ENCODE results near the gene IGFLR1. TPM values are rescaled to one million over a fixed set of nuclear protein-coding genes. Genes with fewer than 3 reads are reported as not detected.

Gene IGFLR1
- polyA plus RNA-seq, 1 of the 3 experiments (the other 2 are of a cell fraction), result 5.6 TPM

GRCh38 chr19:35743640-35744429, 1.6 kb upstream of the IGFLR1 start:
- WGBS (ENCODE audit: low lambda C conversion rate), result 71% methylated on average over 18 of the region's 19 CpGs
- DNase-seq, result no peak
- Histone ChIP-seq H3K9me3 (no peaks in the 10 kb centered on the region), H3K4me1 (ENCODE audit: control insufficient read depth in 1 of 2, insufficient read depth in 2 of 2, low read depth in 1 of 2, low read length in 1 of 2) (peaks cover 4 to 25% of the 10 kb centered on the region in 2 experiments; a peak in 3 of 4 replicates), H3K4me2 (peak overlapping the region; percentile 77), H3K4me3 (ENCODE audit: low read depth in 2 of 2, low read length in 1 of 2) (peak overlapping the region; percentile 83 to 95), H3K9me2 (no peaks in the 10 kb centered on the region), H4K20me1 (ENCODE audit: insufficient read depth) (no peaks in the 10 kb centered on the region), H3K79me2 (ENCODE audit: insufficient read depth) (peaks cover 27% of the 10 kb centered on the region), H3K9ac (no peak overlapping the region), H3K27ac (ENCODE audit: low read depth in 2 of 2, low read length in 1 of 2) (no peak overlapping the region; a peak in 1 of 4 replicates), H3K27me3 (ENCODE audit: insufficient read depth) (no peaks in the 10 kb centered on the region), H3K36me3 (replicated peaks in 1 of 2; ENCODE audit: control insufficient read depth in 1 of 2, insufficient read depth in 2 of 2, low read length in 1 of 2) (peaks cover 6 to 12% of the 10 kb centered on the region in 2 experiments), H2AFZ (ENCODE audit: low read depth) (no peak overlapping the region), H3F3A (replicated peaks; ENCODE audit: insufficient read depth) (peaks cover 22% of the 10 kb centered on the region)
- POLR2A ChIA-PET, result interaction anchor here (1.2 kb wide), 1 partner anchor 13 kb away, joined by 5 read pairs; the partner anchor contains the start of gene HSPB6
- TF ChIP-seq ZBTB33 (IDR thresholded peaks at IDR 0.05; ENCODE audit: borderline replicate concordance, low read depth) (no peak), NFIC (IDR thresholded peaks at IDR 0.05; ENCODE audit: borderline replicate concordance) (no peak), PBX3 (IDR thresholded peaks at IDR 0.05) (no peak), MAX (IDR thresholded peaks at IDR 0.05; ENCODE audit: low read depth) (no peak), NRF1 (IDR thresholded peaks at IDR 0.05; ENCODE audit: low read depth, low read length) (no peak), GATA2 (CRISPR knock-in tag; IDR thresholded peaks at IDR 0.05) (no peak), EZH2phosphoT487 (IDR thresholded peaks at IDR 0.05; ENCODE audit: borderline replicate concordance, low read depth) (no peak)
- CTCF ChIA-PET, result interaction anchor here (0.7 to 2.4 kb wide), 5 partner anchors 8 to 76 kb away, joined by 3 to 11 read pairs (median 4); partner anchors contain the start of gene HSPB6

- Histone ChIP-seq H4K20me1 (ENCODE audit: insufficient read depth) (no peaks in the 10 kb centered on the region), H3K27ac (ENCODE audit: low read depth in 2 of 2, low read length in 1 of 2) (peak overlapping the region; percentile 63 to 90; a peak in 3 of 4 replicates), H3K4me1 (ENCODE audit: control insufficient read depth in 1 of 2, insufficient read depth in 2 of 2, low read depth in 1 of 2, low read length in 1 of 2) (peaks cover 4 to 20% of the 10 kb centered on the region in 2 experiments; a peak in 2 of 4 replicates), H3K27me3 (ENCODE audit: insufficient read depth) (no peaks in the 10 kb centered on the region), H3K9me2 (no peaks in the 10 kb centered on the region), H3K4me2 (peak overlapping the region; percentile 97), H3F3A (replicated peaks; ENCODE audit: insufficient read depth) (peaks cover 12% of the 10 kb centered on the region), H2AFZ (ENCODE audit: low read depth) (peak overlapping the region; percentile 95; the same call in 1 of the 2 replicates), H3K4me3 (ENCODE audit: low read depth in 2 of 2, low read length in 1 of 2) (peak overlapping the region; percentile 63 to 88), H3K9ac (peak overlapping the region; percentile 49; the same call in 1 of the 2 replicates), H3K36me3 (replicated peaks in 1 of 2; ENCODE audit: control insufficient read depth in 1 of 2, insufficient read depth in 2 of 2, low read length in 1 of 2) (peaks cover 6 to 29% of the 10 kb centered on the region in 2 experiments), H3K79me2 (ENCODE audit: insufficient read depth) (peaks cover 6% of the 10 kb centered on the region), H3K9me3 (no peaks in the 10 kb centered on the region)
- no peak for DNase-seq
- 19% methylated on average over 11 of the region's 12 CpGs for WGBS (ENCODE audit: low lambda C conversion rate)
- ChIA-PET POLR2A (interaction anchor here (1.2 to 2.0 kb wide), 7 partner anchors 11 to 93 kb away, joined by 3 to 10 read pairs (median 4); partner anchors contain the start of genes COX6B1 and HSPB6), CTCF (interaction anchor here (0.6 to 1.6 kb wide), 6 partner anchors 19 to 697 kb away, joined by 3 to 7 read pairs (median 4); partner anchors contain the start of gene COX6B1)
- TF ChIP-seq MAX (IDR thresholded peaks at IDR 0.05; ENCODE audit: low read depth), result no peak
- TF ChIP-seq MEF2A (IDR thresholded peaks at IDR 0.05; ENCODE audit: borderline replicate concordance, low read depth), result no peak
- TF ChIP-seq RCOR1 (IDR thresholded peaks at IDR 0.05; ENCODE audit: low read length), result no peak
- TF ChIP-seq IRF3 (IDR thresholded peaks at IDR 0.05; ENCODE audit: low read depth, low read length), result no peak
- no peak for TF ChIP-seq USF1 (IDR thresholded peaks at IDR 0.05; ENCODE audit: borderline replicate concordance, low read depth)
- TF ChIP-seq PBX3 (IDR thresholded peaks at IDR 0.05), result no peak
- no peak for TF ChIP-seq TAF1 (IDR thresholded peaks at IDR 0.05; ENCODE audit: borderline replicate concordance, low read depth, low read length)
- no peak for TF ChIP-seq ZBTB33 (IDR thresholded peaks at IDR 0.05; ENCODE audit: borderline replicate concordance, low read depth)
- TF ChIP-seq EP300 (IDR thresholded peaks at IDR 0.05; ENCODE audit: borderline replicate concordance in 1 of 2, low read depth in 1 of 2, low read length in 1 of 2), result no peak
- TF ChIP-seq CHD2 (IDR thresholded peaks at IDR 0.05; ENCODE audit: low read length, partially characterized antibody), result no peak
Observed at GRCh38 chr19:35741203-35741515, 1.1 kb downstream of the IGFLR1 start.
